GM12873 (cell line): ENCODE results near the gene LTO1.

Experiments used
- TF ChIP-seq, protein P1 (sequence below): IDR thresholded peaks from 2 replicates; pipeline ENCODE4 v1.5.1; 2012; ENCODE audit warnings: low read depth, mild to moderate bottlenecking, moderate library complexity, low read length, control low read depth; ENCODE audit not compliant: insufficient read depth; ENCODE audit errors: missing control alignments

LTO1 gene

DNA sequence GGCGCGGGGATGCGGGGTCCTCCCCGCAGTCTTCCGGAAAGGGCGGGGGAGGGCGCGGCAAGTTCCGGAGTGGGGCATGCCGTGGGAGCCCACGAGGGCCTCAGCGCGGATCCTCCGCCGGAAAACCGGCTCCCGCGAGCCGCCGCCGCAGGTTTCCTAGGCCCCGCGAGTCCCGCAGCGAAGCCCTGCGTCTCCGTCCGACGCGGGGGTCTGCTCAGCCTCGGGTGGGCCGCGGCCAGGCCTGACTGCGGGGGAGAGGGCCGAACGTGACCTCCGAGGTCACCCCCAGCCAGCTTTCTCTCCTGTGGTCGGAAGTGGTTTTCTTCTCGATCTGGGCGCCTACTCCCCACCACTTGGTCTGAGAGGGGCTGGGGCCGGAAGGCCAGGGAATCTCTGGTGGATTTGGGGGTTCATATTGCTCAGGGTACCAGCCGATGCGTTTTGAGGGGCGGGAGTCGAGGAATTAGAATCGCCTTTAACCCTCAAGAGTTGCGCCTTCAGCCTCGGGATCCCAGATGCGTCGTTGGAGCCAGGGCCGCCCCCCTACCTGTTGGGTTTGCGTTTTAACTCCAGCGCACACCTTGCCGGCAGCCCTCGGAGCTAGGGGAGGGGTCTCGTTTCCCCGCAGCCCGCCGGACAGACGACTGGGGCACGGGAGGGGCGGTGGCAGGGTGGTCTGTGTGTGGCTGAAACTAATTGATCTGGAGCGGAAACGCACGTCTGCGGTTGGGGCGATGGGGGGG is 37.8 kb downstream of the LTO1 start:
- TF ChIP-seq, protein P1, sequence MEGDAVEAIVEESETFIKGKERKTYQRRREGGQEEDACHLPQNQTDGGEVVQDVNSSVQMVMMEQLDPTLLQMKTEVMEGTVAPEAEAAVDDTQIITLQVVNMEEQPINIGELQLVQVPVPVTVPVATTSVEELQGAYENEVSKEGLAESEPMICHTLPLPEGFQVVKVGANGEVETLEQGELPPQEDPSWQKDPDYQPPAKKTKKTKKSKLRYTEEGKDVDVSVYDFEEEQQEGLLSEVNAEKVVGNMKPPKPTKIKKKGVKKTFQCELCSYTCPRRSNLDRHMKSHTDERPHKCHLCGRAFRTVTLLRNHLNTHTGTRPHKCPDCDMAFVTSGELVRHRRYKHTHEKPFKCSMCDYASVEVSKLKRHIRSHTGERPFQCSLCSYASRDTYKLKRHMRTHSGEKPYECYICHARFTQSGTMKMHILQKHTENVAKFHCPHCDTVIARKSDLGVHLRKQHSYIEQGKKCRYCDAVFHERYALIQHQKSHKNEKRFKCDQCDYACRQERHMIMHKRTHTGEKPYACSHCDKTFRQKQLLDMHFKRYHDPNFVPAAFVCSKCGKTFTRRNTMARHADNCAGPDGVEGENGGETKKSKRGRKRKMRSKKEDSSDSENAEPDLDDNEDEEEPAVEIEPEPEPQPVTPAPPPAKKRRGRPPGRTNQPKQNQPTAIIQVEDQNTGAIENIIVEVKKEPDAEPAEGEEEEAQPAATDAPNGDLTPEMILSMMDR: no peak

DNA sequence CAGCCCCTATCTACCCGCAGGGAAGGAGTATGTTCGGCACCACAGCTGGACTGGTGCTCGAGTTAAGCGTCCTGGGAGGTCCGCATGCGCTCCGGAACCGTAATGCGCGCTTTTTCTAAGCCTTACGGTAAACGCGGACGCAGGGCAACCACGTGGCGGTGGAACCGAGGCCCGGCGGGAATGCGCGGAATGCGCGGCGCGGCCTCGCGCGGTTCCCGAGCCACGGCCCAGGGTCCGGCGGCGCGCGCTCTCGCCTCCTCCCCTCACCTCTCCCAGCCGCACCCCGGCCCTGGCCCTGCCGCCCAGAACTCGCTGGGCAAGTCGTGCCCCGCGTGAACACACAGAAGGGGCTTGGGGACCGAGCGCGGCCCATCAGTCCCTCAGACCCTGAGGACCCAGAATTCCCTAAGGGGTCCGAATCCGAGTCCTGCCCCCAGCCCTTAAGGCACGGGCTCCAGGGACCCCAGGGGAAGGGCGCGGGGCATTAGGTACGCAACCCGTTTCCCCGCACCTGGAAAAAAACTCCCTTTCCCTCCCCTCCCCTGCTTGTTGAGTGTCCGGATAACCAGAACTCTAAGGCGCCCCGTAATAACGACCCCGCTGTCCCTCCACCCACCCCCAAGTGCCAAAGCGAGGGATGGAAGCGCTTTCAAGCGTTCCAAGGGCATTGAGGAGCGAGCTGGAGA is 38.5 kb downstream of the LTO1 start:
- TF ChIP-seq, protein P1: no peak

DNA sequence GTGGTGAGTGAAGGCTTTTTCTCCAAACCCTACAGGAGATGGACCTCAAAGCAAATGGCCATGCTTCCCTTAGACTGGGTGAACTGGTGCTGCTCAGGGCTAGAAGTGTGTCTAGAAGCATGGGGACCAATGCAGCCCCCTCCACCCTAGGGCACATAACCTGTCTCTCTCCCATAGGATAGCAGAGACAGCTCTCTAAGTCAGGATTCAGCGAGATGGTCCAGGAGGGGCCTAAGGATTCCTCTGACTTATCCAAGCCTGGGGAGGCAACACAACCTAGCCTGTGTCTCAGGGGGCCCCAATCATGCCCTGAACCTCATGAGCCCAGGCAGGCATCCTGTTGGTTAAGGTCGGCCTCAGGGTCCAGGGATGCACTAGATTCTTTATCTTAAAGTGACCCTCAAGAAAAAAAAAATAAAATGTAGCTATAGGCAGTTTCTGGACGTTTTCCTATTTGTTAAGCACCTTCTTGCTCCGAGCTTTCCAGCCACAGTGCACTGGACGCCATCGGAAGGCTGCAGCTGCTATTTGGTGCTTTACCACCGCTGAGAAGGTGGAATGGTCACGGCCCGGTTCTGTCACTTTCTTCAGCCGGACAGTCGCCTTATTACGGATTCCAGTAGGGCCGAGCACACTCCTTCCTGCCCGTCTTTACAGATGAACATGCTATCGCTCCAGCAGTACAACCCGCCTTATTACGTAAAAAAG is 39.2 kb downstream of the LTO1 start:
- TF ChIP-seq, protein P1: no peak

DNA sequence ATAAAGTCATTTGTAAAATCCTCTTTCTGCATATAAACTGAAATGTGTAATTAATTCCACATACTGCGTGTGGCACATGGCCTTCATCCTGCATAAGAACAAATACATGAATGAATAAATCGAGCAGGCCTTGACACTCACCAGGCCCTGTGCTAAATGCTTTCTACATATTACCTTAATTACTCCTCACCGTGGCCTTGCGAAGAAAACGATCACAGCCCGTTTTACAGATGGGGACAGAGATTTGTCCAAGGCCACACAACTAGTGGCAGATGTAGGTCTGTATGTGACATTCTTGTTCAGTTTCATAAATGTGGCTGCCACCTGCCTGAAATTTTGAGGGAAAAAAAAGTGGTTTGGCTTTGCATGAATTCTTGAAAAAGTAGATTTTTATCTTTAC is 40.0 kb downstream of the LTO1 start:
- TF ChIP-seq, protein P1: no peak

DNA sequence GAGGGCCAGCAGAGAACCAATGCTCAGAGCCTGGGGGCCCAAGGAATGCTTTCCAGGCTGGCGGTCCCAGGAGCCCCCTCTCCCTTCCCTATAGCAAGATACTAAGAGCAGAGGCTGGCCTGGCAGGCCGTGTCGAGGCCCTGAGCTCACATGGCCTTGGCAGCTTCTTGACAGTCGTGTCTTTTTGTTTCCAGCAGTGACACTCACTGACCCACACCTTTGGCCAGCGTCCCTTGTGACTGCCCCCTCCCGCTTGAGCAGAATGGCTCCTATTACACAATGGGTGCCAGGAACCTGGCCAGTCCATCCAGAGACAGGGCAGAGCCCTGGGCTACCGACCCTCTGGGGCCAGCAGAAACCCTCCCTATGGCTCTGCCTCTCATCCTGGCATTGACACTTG is 40.6 kb downstream of the LTO1 start:
- TF ChIP-seq, protein P1: no peak

DNA sequence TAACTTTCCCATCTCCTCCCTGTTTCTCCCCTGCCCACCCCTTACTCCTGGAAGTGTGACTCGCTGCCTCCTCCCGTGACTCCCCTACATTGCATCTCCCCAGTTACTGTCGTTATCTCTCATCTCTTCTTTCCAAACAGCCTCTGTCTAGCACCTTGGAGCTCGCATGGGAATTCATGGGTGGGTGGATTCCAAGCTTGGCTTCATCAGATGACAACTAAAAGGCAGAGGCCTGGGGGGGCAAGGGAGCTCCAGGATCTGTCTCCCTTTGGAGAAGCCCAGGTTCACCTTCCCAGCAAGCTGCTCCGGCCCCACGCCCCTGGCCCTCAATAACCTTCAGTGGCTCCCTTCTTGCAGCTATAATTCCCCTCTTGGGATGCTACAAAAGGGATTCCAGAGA is 41.1 kb downstream of the LTO1 start:
- TF ChIP-seq, protein P1: no peak

DNA sequence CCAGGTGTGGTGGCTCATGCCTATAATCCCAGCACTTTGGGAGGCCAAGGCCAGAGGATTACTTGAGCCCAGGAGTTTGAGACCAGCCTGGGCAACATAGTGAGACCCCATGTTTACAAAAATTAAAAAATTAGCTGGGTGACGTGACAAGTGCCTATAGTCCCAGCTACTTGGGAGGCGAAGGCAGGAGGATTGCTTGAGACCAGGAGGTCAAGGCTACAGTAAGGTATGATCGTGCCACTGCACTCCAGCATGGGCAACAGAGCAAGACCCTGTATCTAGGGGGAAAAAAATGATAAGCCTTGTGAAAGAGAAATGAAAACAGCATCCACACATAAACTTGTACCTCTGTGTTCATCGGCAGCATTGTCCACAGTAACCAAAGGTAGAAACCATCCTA is 42.3 kb downstream of the LTO1 start:
- TF ChIP-seq, protein P1: no peak
